ENCODE measurements around the gene ATF3. TPM values are rescaled to one million over a fixed set of nuclear protein-coding genes. Genes with fewer than 3 reads are reported as not detected.

ATF3 gene
- total RNA-seq, 1 experiment from 2014 or later, result 8.0 TPM

DNA sequence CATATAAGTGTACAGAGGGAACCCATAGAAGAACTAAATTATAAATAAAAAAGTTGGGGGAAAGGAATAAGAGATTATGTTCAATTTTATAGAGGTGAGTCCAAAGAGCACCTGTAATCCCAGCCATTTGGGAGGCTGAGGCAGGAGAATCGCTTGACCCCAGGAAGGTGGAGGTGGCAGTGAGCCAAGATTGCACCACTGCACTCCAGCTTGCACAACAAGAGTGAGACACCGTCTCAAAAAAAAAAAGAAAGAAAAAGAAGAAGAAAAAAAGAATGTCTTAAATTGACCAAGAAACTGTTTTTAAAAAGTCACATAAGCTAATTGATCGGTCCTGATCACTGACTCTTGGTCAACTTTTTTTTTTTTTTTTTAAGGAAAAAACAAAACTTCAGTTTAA lies 19.1 kb upstream of the ATF3 start:
- H3K9me3 ChIP-seq (ENCODE audit: low read length), result no peaks in the 10 kb centered on the region
- no peak for DNase-seq
- no peak overlapping the region for H3K4me2 ChIP-seq (ENCODE audit: low read depth, low read length, poor library complexity, severe bottlenecking)
- H3K9ac ChIP-seq (ENCODE audit: low read length), result no peak overlapping the region
- H3K79me2 ChIP-seq (ENCODE audit: low read length), result no peaks in the 10 kb centered on the region
- no peak overlapping the region for H2AFZ ChIP-seq (ENCODE audit: low read length)
- no peak overlapping the region for H3K27ac ChIP-seq (ENCODE audit: low read length)
- no peaks in the 10 kb centered on the region for H3K27me3 ChIP-seq (ENCODE audit: low read length)
- no peaks in the 10 kb centered on the region for H4K20me1 ChIP-seq (ENCODE audit: insufficient read depth, low read depth, low read length)
- no peak overlapping the region for H3K4me3 ChIP-seq (ENCODE audit: low read length)
- no peaks in the 10 kb centered on the region for H3K9me2 ChIP-seq (replicated peaks; ENCODE audit: insufficient read depth, low read length)
- no peaks in the 10 kb centered on the region for H3K4me1 ChIP-seq (ENCODE audit: low read length)
- no peaks in the 10 kb centered on the region for H3K36me3 ChIP-seq (ENCODE audit: insufficient read depth, low read length)

DNA sequence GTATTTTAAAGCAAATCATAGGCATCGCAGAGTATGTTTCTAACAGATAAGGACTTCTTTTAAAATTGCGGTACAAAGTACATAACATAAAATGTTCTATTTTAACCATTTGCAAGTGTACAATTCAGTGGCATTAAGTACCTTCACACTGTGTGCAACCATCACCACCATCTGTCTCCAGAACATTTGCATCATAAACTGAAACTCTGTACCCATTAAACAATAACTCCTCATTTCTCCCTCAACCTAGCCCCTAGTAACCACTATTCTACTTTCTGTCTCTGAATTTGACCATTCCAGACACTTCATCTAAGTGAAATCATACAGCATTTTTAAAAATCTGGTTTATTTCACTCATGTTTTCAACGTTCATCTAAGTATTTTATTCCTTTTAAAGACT lies 16.6 kb upstream of the ATF3 start:
- Histone ChIP-seq H3K4me1 (ENCODE audit: low read length) (no peaks in the 10 kb centered on the region), H4K20me1 (ENCODE audit: insufficient read depth, low read depth, low read length) (no peaks in the 10 kb centered on the region), H2AFZ (ENCODE audit: low read length) (no peak overlapping the region), H3K27me3 (ENCODE audit: low read length) (no peaks in the 10 kb centered on the region), H3K4me3 (ENCODE audit: low read length) (no peak overlapping the region), H3K27ac (ENCODE audit: low read length) (no peak overlapping the region), H3K4me2 (ENCODE audit: low read depth, low read length, poor library complexity, severe bottlenecking) (no peak overlapping the region), H3K9me2 (replicated peaks; ENCODE audit: insufficient read depth, low read length) (no peaks in the 10 kb centered on the region), H3K9ac (ENCODE audit: low read length) (no peak overlapping the region), H3K9me3 (ENCODE audit: low read length) (no peaks in the 10 kb centered on the region), H3K36me3 (ENCODE audit: insufficient read depth, low read length) (no peaks in the 10 kb centered on the region), H3K79me2 (ENCODE audit: low read length) (no peaks in the 10 kb centered on the region)
- no peak for DNase-seq

DNA sequence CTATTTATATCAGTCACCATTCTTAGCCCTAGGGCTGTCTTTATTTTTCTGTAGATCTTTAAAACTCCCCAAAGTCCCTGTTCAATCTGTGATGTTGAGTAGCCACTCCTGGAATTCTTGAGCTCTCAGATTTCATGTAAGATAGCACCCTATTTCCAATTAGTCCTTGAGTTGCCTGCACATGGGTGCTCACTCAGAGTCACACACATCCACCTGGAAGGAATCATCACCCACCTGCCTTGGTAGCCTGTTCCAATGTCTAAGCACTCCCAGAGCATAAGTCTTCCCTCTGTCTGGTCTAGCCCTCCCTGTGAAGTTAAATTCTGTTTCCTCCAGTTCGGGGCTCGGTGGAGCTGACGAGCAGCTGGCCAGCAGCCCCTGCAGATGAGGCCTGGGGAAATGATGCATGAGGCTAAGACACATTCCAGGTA lies 14.7 kb upstream of the ATF3 start:
- H2AFZ ChIP-seq (ENCODE audit: low read length), result no peak overlapping the region
- H3K27me3 ChIP-seq (ENCODE audit: low read length), result no peaks in the 10 kb centered on the region
- no peaks in the 10 kb centered on the region for H3K36me3 ChIP-seq (ENCODE audit: insufficient read depth, low read length)
- no peak overlapping the region for H3K4me2 ChIP-seq (ENCODE audit: low read depth, low read length, poor library complexity, severe bottlenecking)
- no peak overlapping the region for H3K27ac ChIP-seq (ENCODE audit: low read length)
- no peak for DNase-seq
- H3K9me3 ChIP-seq (ENCODE audit: low read length), result no peaks in the 10 kb centered on the region
- no peaks in the 10 kb centered on the region for H3K79me2 ChIP-seq (ENCODE audit: low read length)
- no peaks in the 10 kb centered on the region for H3K4me1 ChIP-seq (ENCODE audit: low read length)
- no peak overlapping the region for H3K4me3 ChIP-seq (ENCODE audit: low read length)
- H3K9me2 ChIP-seq (replicated peaks; ENCODE audit: insufficient read depth, low read length), result no peaks in the 10 kb centered on the region
- H3K9ac ChIP-seq (ENCODE audit: low read length), result no peak overlapping the region
- no peaks in the 10 kb centered on the region for H4K20me1 ChIP-seq (ENCODE audit: insufficient read depth, low read depth, low read length)

DNA sequence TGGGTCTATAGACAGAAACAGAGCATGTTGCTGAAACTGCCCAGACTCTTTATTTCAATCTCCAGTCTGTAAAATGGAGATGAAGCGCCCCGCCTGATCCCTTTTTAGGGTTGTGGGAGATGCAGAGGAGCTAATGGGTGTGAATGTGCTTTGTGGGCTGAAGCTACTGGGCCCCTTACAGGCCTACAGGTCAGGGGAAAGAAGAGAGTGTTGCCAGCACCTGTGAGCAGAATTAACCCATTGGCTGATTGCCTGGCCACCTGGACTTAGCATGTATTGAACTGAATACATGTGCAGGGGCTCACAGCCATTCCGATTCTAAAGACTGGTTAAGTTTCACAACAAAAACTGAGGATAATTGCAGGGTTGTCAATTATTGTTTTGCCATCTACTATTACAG lies 13.9 kb upstream of the ATF3 start:
- DNase-seq, result no peak
- Histone ChIP-seq H3K9me2 (replicated peaks; ENCODE audit: insufficient read depth, low read length) (no peaks in the 10 kb centered on the region), H4K20me1 (ENCODE audit: insufficient read depth, low read depth, low read length) (no peaks in the 10 kb centered on the region), H3K4me2 (ENCODE audit: low read depth, low read length, poor library complexity, severe bottlenecking) (no peak overlapping the region), H3K27me3 (ENCODE audit: low read length) (no peaks in the 10 kb centered on the region), H3K9ac (ENCODE audit: low read length) (no peak overlapping the region), H3K27ac (ENCODE audit: low read length) (no peak overlapping the region), H2AFZ (ENCODE audit: low read length) (no peak overlapping the region), H3K4me3 (ENCODE audit: low read length) (no peak overlapping the region), H3K79me2 (ENCODE audit: low read length) (no peaks in the 10 kb centered on the region), H3K9me3 (ENCODE audit: low read length) (no peaks in the 10 kb centered on the region), H3K36me3 (ENCODE audit: insufficient read depth, low read length) (no peaks in the 10 kb centered on the region), H3K4me1 (ENCODE audit: low read length) (no peaks in the 10 kb centered on the region)

- no peak overlapping the region for H3K27ac ChIP-seq (ENCODE audit: low read length)
- DNase-seq, result no peak
- no peaks in the 10 kb centered on the region for H4K20me1 ChIP-seq (ENCODE audit: insufficient read depth, low read depth, low read length)
- no peaks in the 10 kb centered on the region for H3K27me3 ChIP-seq (ENCODE audit: low read length)
- H3K79me2 ChIP-seq (ENCODE audit: low read length), result no peaks in the 10 kb centered on the region
- no peaks in the 10 kb centered on the region for H3K9me3 ChIP-seq (ENCODE audit: low read length)
- H2AFZ ChIP-seq (ENCODE audit: low read length), result no peak overlapping the region
- H3K4me1 ChIP-seq (ENCODE audit: low read length), result no peaks in the 10 kb centered on the region
- H3K9me2 ChIP-seq (replicated peaks; ENCODE audit: insufficient read depth, low read length), result no peaks in the 10 kb centered on the region
- H3K36me3 ChIP-seq (ENCODE audit: insufficient read depth, low read length), result no peaks in the 10 kb centered on the region
- no peak overlapping the region for H3K9ac ChIP-seq (ENCODE audit: low read length)
- H3K4me2 ChIP-seq (ENCODE audit: low read depth, low read length, poor library complexity, severe bottlenecking), result no peak overlapping the region
- no peak overlapping the region for H3K4me3 ChIP-seq (ENCODE audit: low read length)
Observed at GRCh38 chr1:212595229-212595628, 13.3 kb upstream of the ATF3 start.

DNA sequence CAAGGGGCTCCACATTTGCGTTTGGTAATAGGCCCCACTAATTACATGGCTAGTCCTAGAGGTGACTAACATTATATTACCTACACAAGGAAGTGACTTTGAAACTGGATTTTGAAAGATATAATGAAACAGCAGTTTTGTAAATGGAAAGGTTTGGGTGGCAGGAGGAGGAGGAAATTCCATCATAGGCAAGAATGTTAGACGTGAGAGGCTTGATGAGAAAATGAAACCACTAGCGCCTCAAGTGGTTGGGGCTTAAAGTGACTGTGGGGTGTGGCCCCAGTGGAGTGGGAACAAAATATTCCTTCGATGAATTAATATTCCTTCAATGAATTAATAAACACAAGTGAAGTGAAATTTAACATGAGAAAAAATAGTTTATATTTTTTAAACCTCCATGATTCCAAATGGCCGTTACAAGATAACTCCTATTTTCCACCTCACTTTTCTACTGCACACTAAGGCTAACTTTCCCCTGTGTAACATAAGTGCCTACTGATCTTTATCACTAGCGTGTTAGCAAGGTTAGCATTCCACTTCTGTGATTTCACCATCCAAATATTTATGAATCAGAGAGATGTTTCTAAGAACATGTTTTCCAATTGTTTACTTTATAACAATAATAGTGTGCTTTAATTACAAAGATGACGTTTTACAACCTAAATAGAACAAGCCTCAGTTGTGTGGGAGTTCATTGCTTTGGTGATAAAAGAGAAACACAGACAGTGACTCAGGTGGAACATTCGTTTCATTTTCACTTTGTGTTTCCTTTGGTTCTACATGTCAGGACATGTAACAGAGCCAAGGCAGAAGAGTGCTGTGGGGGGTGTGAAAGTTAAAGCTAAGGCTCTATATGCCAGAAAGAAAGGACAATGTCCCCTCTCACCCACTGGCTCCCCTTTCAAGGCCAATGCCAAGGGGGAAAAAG lies 12.5 kb upstream of the ATF3 start:
- Histone ChIP-seq H4K20me1 (ENCODE audit: insufficient read depth, low read depth, low read length) (no peaks in the 10 kb centered on the region), H3K36me3 (ENCODE audit: insufficient read depth, low read length) (no peaks in the 10 kb centered on the region), H3K9ac (ENCODE audit: low read length) (no peak overlapping the region), H3K4me1 (ENCODE audit: low read length) (no peaks in the 10 kb centered on the region), H3K27ac (ENCODE audit: low read length) (no peak overlapping the region), H3K4me3 (ENCODE audit: low read length) (no peak overlapping the region), H3K9me2 (replicated peaks; ENCODE audit: insufficient read depth, low read length) (no peaks in the 10 kb centered on the region), H2AFZ (ENCODE audit: low read length) (no peak overlapping the region), H3K9me3 (ENCODE audit: low read length) (no peaks in the 10 kb centered on the region), H3K4me2 (ENCODE audit: low read depth, low read length, poor library complexity, severe bottlenecking) (no peak overlapping the region), H3K79me2 (ENCODE audit: low read length) (no peaks in the 10 kb centered on the region), H3K27me3 (ENCODE audit: low read length) (no peaks in the 10 kb centered on the region)
- DNase-seq, result peak; percentile 54

- Histone ChIP-seq H3K9me3 (ENCODE audit: low read length) (no peaks in the 10 kb centered on the region), H3K27me3 (ENCODE audit: low read length) (no peaks in the 10 kb centered on the region), H3K27ac (ENCODE audit: low read length) (no peak overlapping the region), H3K9ac (ENCODE audit: low read length) (no peak overlapping the region), H3K4me1 (ENCODE audit: low read length) (no peaks in the 10 kb centered on the region), H3K9me2 (replicated peaks; ENCODE audit: insufficient read depth, low read length) (no peaks in the 10 kb centered on the region), H3K79me2 (ENCODE audit: low read length) (no peaks in the 10 kb centered on the region), H3K4me3 (ENCODE audit: low read length) (no peak overlapping the region), H3K36me3 (ENCODE audit: insufficient read depth, low read length) (no peaks in the 10 kb centered on the region), H3K4me2 (ENCODE audit: low read depth, low read length, poor library complexity, severe bottlenecking) (no peak overlapping the region), H4K20me1 (ENCODE audit: insufficient read depth, low read depth, low read length) (no peaks in the 10 kb centered on the region), H2AFZ (ENCODE audit: low read length) (no peak overlapping the region)
- DNase-seq, result no peak
Observed at GRCh38 chr1:212596798-212597197, 11.8 kb upstream of the ATF3 start.

DNA sequence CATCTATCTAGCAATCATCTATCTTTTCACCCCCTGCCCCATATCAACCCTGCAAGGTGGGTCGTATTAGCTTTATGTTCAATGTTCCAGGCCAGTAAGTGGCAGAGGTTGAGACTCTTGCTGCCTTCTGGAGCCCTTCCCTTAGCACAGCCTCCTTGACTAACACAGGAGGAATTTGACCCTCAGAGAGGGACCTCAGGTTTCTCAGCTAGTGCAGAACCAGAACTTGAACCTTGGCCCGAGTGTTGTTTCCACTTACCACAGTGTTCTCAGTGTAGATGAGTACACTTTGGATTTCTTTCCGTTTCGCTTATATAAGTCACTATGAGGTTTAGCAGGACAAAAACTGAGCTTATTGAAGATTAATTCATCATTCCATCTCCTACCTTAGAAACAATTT lies 11.1 kb upstream of the ATF3 start:
- Histone ChIP-seq H2AFZ (ENCODE audit: low read length) (no peak overlapping the region), H3K9me2 (replicated peaks; ENCODE audit: insufficient read depth, low read length) (no peaks in the 10 kb centered on the region), H3K4me2 (ENCODE audit: low read depth, low read length, poor library complexity, severe bottlenecking) (no peak overlapping the region), H3K9ac (ENCODE audit: low read length) (no peak overlapping the region), H3K79me2 (ENCODE audit: low read length) (no peaks in the 10 kb centered on the region), H3K27ac (ENCODE audit: low read length) (no peak overlapping the region), H4K20me1 (ENCODE audit: insufficient read depth, low read depth, low read length) (no peaks in the 10 kb centered on the region), H3K4me1 (ENCODE audit: low read length) (no peaks in the 10 kb centered on the region), H3K9me3 (ENCODE audit: low read length) (no peaks in the 10 kb centered on the region), H3K36me3 (ENCODE audit: insufficient read depth, low read length) (no peaks in the 10 kb centered on the region), H3K27me3 (ENCODE audit: low read length) (no peaks in the 10 kb centered on the region), H3K4me3 (ENCODE audit: low read length) (no peak overlapping the region)
- no peak for DNase-seq

Data from Karpas-422 (cell line).